ENCODE data around the gene SV2C. TPM values are rescaled to one million over a fixed set of nuclear protein-coding genes. Genes with fewer than 3 reads are reported as not detected.
"Not testable (repeated sequence)": the region's sequence is repeated elsewhere in the genome, so short reads cannot be mapped to it uniquely, and the experiment has no call there.

The SV2C gene
- total RNA-seq, 4 donors from 2014 or later = 0.18 to 0.85 (median 0.27) TPM; not detected in 1

DNA sequence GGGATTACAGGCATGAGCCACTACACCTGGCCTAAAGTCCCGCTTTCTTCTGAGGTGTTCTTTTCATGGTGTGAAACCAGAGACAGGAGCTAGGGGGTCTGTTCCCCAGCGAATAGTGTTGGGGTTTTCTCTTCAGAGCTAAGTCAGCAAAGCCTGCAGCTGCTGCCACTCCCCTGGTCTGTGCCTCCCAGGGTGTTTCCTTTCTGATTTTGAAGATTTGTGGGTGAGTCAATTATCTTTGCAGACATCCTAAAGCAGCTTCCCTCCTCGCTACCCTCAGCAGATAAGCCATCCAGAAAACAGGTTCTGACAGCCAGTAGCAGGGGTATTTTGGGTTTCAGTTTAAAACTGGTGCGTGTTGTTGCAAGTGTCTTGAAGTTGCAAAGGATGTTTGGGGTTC is 247.9 kb downstream of the SV2C start:
- Histone ChIP-seq H3K4me1 (peaks cover 0 to 8% (median 0%) of the 10 kb centered on the region in 4 donors), H3K4me3 (no peak overlapping the region), H3K36me3 (no peaks in the 10 kb centered on the region), H3K27ac (no peak overlapping the region), H3K27me3 (no peaks in the 10 kb centered on the region), H3K9me3 (no peaks in the 10 kb centered on the region)
- no peak for TF ChIP-seq POLR2A (IDR thresholded peaks at IDR 0.05)
- TF ChIP-seq CTCF (IDR thresholded peaks at IDR 0.05) = no peak
- no peak for DNase-seq

GRCh38 chr5:76332102-76332501 is 248.9 kb downstream of the SV2C start:
- H3K9me3 ChIP-seq = no peaks in the 10 kb centered on the region
- H3K4me3 ChIP-seq = no peak overlapping the region
- H3K27ac ChIP-seq = no peak overlapping the region
- TF ChIP-seq CTCF (IDR thresholded peaks at IDR 0.05) (no peak), POLR2A (IDR thresholded peaks at IDR 0.05) (no peak)
- peak in 2 of 3 donors; percentile 52 to 72 for DNase-seq
- H3K36me3 ChIP-seq = no peaks in the 10 kb centered on the region
- no peaks in the 10 kb centered on the region for H3K4me1 ChIP-seq
- no peaks in the 10 kb centered on the region for H3K27me3 ChIP-seq

- Histone ChIP-seq H3K4me1 (peaks cover 0 to 2% (median 0%) of the 10 kb centered on the region in 4 donors), H3K4me3 (no peak overlapping the region), H3K9me3 (no peaks in the 10 kb centered on the region), H3K36me3 (no peaks in the 10 kb centered on the region), H3K27me3 (no peaks in the 10 kb centered on the region), H3K27ac (no peak overlapping the region)
- TF ChIP-seq CTCF (IDR thresholded peaks at IDR 0.05) (no peak), POLR2A (IDR thresholded peaks at IDR 0.05) (no peak)
- no peak for DNase-seq
Measured at GRCh38 chr5:76332611-76333205, 249.5 kb downstream of the SV2C start.

DNA sequence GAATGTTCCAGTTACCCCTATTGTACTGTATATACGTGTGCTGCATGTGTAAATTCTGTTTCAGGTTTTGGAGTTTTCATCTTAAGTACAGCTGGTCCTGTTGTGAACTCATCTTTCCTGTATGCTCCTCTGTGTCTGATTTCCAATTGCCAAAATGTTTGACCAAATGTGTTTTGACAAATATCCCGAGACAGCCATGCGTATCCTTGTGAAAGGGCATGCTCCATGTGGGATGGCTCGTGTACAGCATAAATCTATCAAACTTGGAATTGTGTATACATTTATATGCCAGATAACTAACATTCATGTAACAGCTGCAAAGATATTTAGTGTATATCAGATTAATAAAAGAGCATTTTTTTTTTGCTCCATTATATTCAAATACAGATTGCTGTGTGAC is 250.4 kb downstream of the SV2C start:
- Histone ChIP-seq H3K9me3 (no peaks in the 10 kb centered on the region), H3K27ac (no peak overlapping the region), H3K4me1 (peaks cover 0 to 9% (median 1%) of the 10 kb centered on the region in 4 donors), H3K4me3 (no peak overlapping the region), H3K27me3 (no peaks in the 10 kb centered on the region), H3K36me3 (no peaks in the 10 kb centered on the region)
- DNase-seq = no peak
- TF ChIP-seq CTCF (IDR thresholded peaks at IDR 0.05) = no peak
- no peak for TF ChIP-seq POLR2A (IDR thresholded peaks at IDR 0.05)

GRCh38 chr5:76334574-76334973 is 251.4 kb downstream of the SV2C start:
- Histone ChIP-seq H3K27me3 (no peaks in the 10 kb centered on the region), H3K4me1 (peaks cover 0 to 9% (median 1%) of the 10 kb centered on the region in 4 donors), H3K36me3 (no peaks in the 10 kb centered on the region), H3K4me3 (no peak overlapping the region), H3K9me3 (no peaks in the 10 kb centered on the region), H3K27ac (no peak overlapping the region)
- peak in 1 of 6 experiments; percentile 2 for TF ChIP-seq CTCF (IDR thresholded peaks at IDR 0.05)
- TF ChIP-seq POLR2A (IDR thresholded peaks at IDR 0.05) = no peak
- no peak for DNase-seq

GRCh38 chr5:76335451-76335850 is 252.3 kb downstream of the SV2C start:
- not testable (repeated sequence) for H3K4me1 ChIP-seq, H3K9me3 ChIP-seq, H3K4me3 ChIP-seq, H3K36me3 ChIP-seq, H3K27me3 ChIP-seq, H3K27ac ChIP-seq, DNase-seq

DNA sequence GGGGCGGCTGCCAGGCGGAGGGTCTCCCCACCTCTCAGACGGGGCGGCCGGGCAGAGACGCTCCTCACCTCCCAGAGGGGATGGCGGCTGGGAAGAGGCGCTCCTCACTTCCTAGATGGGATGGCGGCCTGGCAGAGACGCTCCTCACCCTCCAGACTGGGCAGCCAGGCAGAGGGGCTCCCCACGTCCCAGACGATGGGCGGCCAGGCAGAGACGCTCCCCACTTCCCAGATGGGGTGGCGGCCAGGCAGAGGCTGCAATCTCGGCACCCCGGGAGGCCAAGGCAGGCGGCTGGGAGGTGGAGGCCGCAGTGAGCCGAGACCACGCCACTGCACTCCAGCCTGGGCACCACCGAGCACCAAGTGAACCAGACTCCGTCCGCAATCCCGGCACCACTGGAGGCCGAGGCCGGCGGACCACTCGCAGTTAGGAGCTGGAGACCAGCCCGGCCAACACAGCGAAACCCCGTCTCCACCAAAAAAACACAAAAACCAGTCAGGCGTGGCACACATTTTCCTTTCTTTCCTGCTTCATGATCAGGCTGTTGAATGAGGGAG is 253.1 kb downstream of the SV2C start:
- H3K4me1 ChIP-seq, DNase-seq, H3K27me3 ChIP-seq, H3K27ac ChIP-seq, H3K4me3 ChIP-seq, H3K36me3 ChIP-seq, H3K9me3 ChIP-seq: not testable (repeated sequence)
